HepG2 (cell line): ENCODE measurements around the gene GRIP2. TPM values are rescaled to one million over a fixed set of nuclear protein-coding genes. Genes with fewer than 3 reads are reported as not detected.

Experiments
- ATAC-seq: fragments of 200-7000 bp; cut with Tn5 transposase; 3 replicates; pipeline ENCODE4 v1.9.1; 2020; ENCODE audit warnings: mild to moderate bottlenecking, moderate library complexity
- BruUV-seq: library from RNA; stranded (reverse); fragments of 400-500 nt; replicated peaks from 2 replicates; lab custom pipeline; 2021; lab: Mats Ljungman, UMichigan
- CTCF ChIA-PET: fragments of 300-600 bp; formaldehyde crosslinking; extraction: SDS; loops from one replicate; lab custom pipeline; 2021; ENCODE audit warnings: low total read pairs, inconsistent platforms, low intra/inter-chr PET ratio; lab: Yijun Ruan, JAX
- POLR2A ChIA-PET: fragments of 350-600 bp; sonication (Branson Sonifier 250); formaldehyde crosslinking; loops from one replicate; lab custom pipeline; 2020; ENCODE audit warnings: antibody characterized with exemption, inconsistent platforms; lab: Yijun Ruan, JAX
- DNase-seq: peaks from one replicate; pipeline ENCODE4 v3.0.0-alpha.2; 2015; ENCODE audit warnings: low spot score
- FAIRE-seq: peaks from 3 replicates; lab custom pipeline; 2011; peaks lifted over from hg19 to GRCh38; lab: Jason Lieb, UNC
- H2AFZ ChIP-seq: one replicate; pipeline ENCODE4 v1.6.1; 2011; ENCODE audit warnings: low read length, inconsistent platforms
- H3K27ac ChIP-seq: fragments of 300-600 bp; 3 replicates; pipeline ENCODE4 v1.8.0; 2011; ENCODE audit warnings: mixed run types, mild to moderate bottlenecking, mixed read lengths, low read length, inconsistent platforms; ENCODE audit not compliant: insufficient read depth; ENCODE audit errors: extremely low read length
- H3K27me3 ChIP-seq, 2 experiments: fragments of 200-600 bp in 1 of 2; 2 replicates in 1 of 2; 3 replicates in 1 of 2; pipeline versions ENCODE4 v1.6.0 to v1.8.0; 2011; ENCODE audit warnings: low read length in 2 of 2, mild to moderate bottlenecking in 2 of 2, moderate library complexity in 2 of 2, inconsistent platforms in 1 of 2; ENCODE audit not compliant: insufficient read depth in 2 of 2, control insufficient read depth in 1 of 2
- H3K36me3 ChIP-seq, 2 experiments: fragments of 200-600 bp in 1 of 2; replicated peaks in 1 of 2; 2 replicates in 1 of 2; 3 replicates in 1 of 2; pipeline versions ENCODE4 v1.5.1 to v1.8.0; 2011; ENCODE audit warnings: low read length in 2 of 2, inconsistent platforms in 1 of 2; ENCODE audit not compliant: insufficient read depth in 2 of 2, control insufficient read depth in 1 of 2
- H3K4me1 ChIP-seq: 2 replicates; pipeline ENCODE4 v1.5.1; 2012; ENCODE audit warnings: low read length, inconsistent platforms; ENCODE audit not compliant: insufficient read depth
- H3K4me2 ChIP-seq: 2 replicates; pipeline ENCODE4 v1.6.0; 2011; ENCODE audit warnings: low read depth, low read length, inconsistent platforms
- H3K4me3 ChIP-seq, 3 experiments: fragments of 200-600 bp in 1 of 3; sonication (generic), shearing (Covaris generic) in 1 of 3; replicated peaks in 1 of 3; 2 replicates each; pipeline ENCODE4 v1.5.1; 2011 to 2016; ENCODE audit warnings: low read length in 3 of 3, inconsistent platforms in 2 of 3, low read depth in 2 of 3, mild to moderate bottlenecking in 2 of 3, control low read depth in 1 of 3, mixed read lengths in 1 of 3; ENCODE audit not compliant: insufficient read depth in 1 of 3
- H3K79me2 ChIP-seq: one replicate; pipeline ENCODE4 v1.6.1; 2011; ENCODE audit warnings: low read length, inconsistent platforms; ENCODE audit not compliant: insufficient read depth
- H3K9ac ChIP-seq: 2 replicates; pipeline ENCODE4 v1.6.0; 2011; ENCODE audit warnings: mild to moderate bottlenecking, low read depth, low read length, inconsistent platforms; ENCODE audit not compliant: insufficient read depth
- H3K9me3 ChIP-seq: 2 replicates; pipeline ENCODE4 v1.5.1; 2012; ENCODE audit warnings: mild to moderate bottlenecking, low read length
- H4K20me1 ChIP-seq: 2 replicates; pipeline ENCODE4 v1.6.0; 2011; ENCODE audit warnings: inconsistent platforms, mild to moderate bottlenecking, low read length, moderate library complexity; ENCODE audit not compliant: insufficient read depth
- HOXA9 ChIP-seq: sonication (generic); formaldehyde crosslinking; IDR thresholded peaks from 2 replicates; pipeline ENCODE4 v1.8.1; 2022; ENCODE audit warnings: missing genetic modification reagents, mild to moderate bottlenecking, moderate library complexity, borderline replicate concordance
- RFX1 ChIP-seq: fragments of 450-650 bp; IDR thresholded peaks from 2 replicates; pipeline ENCODE4 v1.6.1; 2017
- STAG1 ChIP-seq: sonication (generic); formaldehyde crosslinking; IDR thresholded peaks from 2 replicates; pipeline ENCODE4 v1.4.0; 2020; ENCODE audit warnings: missing genetic modification reagents
- TP53 ChIP-seq: sonication (generic); formaldehyde crosslinking; conservative IDR thresholded peaks from 2 replicates; pipeline ENCODE4 v1.4.0; 2020; ENCODE audit warnings: missing genetic modification reagents
- ZNF629 ChIP-seq: sonication (generic); formaldehyde crosslinking; conservative IDR thresholded peaks from 2 replicates; pipeline ENCODE4 v1.5.0; 2020; ENCODE audit warnings: missing genetic modification reagents
- WGBS: methylation state at CpG from one replicate; pipeline ENCODE4 v1.1.6; 2017; ENCODE audit warnings: low lambda C conversion rate; 5-methylcytosine and 5-hydroxymethylcytosine counted together
- in situ Hi-C: cut with HindIII; loops from 2 replicates; pipeline ENCODE4 v1.10.0; 2017; ENCODE audit warnings: low pct_unique_long_range_greater_than_20kb; ENCODE audit not compliant: extremely low pct_ligation_motif_present
- intact Hi-C: fragments of 100-400 bp; cut with micrococcal nuclease; formaldehyde crosslinking; loops from one replicate; pipeline ENCODE4 v1.10.0; 2022; ENCODE audit not compliant: unreplicated experiment
- polyA plus RNA-seq, 8 experiments: library from polyadenylated mRNA; depleted of rRNA in 3 of 8; stranded (reverse) in 7 of 8; unstranded in 1 of 8; fragments of >200 nt; fragmentation: Illumina TruSeq in 4 of 8; extraction: Trizol in 4 of 8; gene quantifications; 2 replicates each; pipeline versions ENCODE4 v1.2.1 to v1.2.3, GENCODE V29; 2011 to 2016; ENCODE audit warnings: low read depth in 4 of 8, missing spikeins in 1 of 8, mixed read lengths in 1 of 8; ENCODE audit not compliant: insufficient read depth in 1 of 8
- total RNA-seq, 5 experiments: library from RNA; depleted of rRNA; stranded (reverse); fragments of >200 nt; fragmentation: Illumina TruSeq; extraction: Trizol; gene quantifications; 2 replicates each; pipeline ENCODE4 v1.2.3, GENCODE V29; 2016; ENCODE audit warnings: low read depth in 1 of 5

GRIP2 gene
- total and polyA plus RNA-seq, 2 of the 13 experiments (the other 11 are each of a cell fraction or from before 2014, with no cell fraction given), result 0.11 to 0.24 TPM

GRCh38 chr3:14440531-14441239 is 99.5 kb downstream of the GRIP2 start:
- in situ Hi-C loops (no loop called here), intact Hi-C loops (no loop called here)
- H3K9me3 ChIP-seq, result no peaks in the 10 kb centered on the region
- POLR2A ChIA-PET, result no interaction called here
- H3K27ac ChIP-seq, result no peak overlapping the region
- H3K4me2 ChIP-seq, result no peak overlapping the region
- 94% methylated on average over 6 of the region's 11 CpGs for WGBS
- no peak overlapping the region for H3K9ac ChIP-seq
- no TSS peak for BruUV-seq
- H4K20me1 ChIP-seq, result 0 out of 2 replicates have a peak, but pooled peaks cover 3% of the 10 kb centered on the region
- no peak overlapping the region for H2AFZ ChIP-seq
- TF ChIP-seq TP53 (CRISPR knock-in tag) (no peak), RFX1 (peak; percentile 29; the same call in 1 of the 2 replicates), HOXA9 (no peak)
- TF ChIP-seq, all 625 proteins: peak for 1
- no peaks in the 10 kb centered on the region for H3K4me1 ChIP-seq
- H3K79me2 ChIP-seq, result no peaks in the 10 kb centered on the region
- H3K4me3 ChIP-seq, result no peak overlapping the region
- ATAC-seq (no peak), DNase-seq (no peak), FAIRE-seq (no peak)
- H3K36me3 ChIP-seq, result peaks cover 5 to 15% of the 10 kb centered on the region in 2 experiments; a peak in 4 of 5 replicates
- CTCF ChIA-PET, result no interaction called here
- no peaks in the 10 kb centered on the region for H3K27me3 ChIP-seq

DNA sequence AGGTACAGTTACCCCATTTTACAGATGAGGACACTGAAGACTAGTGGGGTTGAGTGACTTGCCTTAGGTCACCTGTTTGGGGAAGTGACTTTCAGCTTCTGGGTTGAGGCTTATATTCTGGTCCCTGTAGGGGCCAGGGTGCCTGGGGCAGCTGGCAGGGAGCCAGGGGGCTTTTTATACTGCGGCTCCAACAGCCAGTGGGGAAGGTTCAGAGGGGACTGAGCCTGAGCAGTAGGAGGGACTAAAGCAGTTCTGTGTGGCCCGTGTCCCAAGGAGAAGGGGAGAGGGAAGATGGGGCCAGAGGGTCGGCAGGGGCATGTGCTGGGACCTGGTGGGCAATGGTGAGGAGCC is 100.0 kb downstream of the GRIP2 start:
- H3K27me3 ChIP-seq, result no peaks in the 10 kb centered on the region
- no peaks in the 10 kb centered on the region for H3K79me2 ChIP-seq
- CTCF ChIA-PET, result no interaction called here
- in situ Hi-C loops, result no loop called here
- H3K4me3 ChIP-seq, result no peak overlapping the region
- H3K9ac ChIP-seq, result no peak overlapping the region
- peaks cover 2 to 12% of the 10 kb centered on the region in 2 experiments; a peak in 3 of 5 replicates for H3K36me3 ChIP-seq
- no peaks in the 10 kb centered on the region for H3K4me1 ChIP-seq
- no peaks in the 10 kb centered on the region for H3K9me3 ChIP-seq
- 97% methylated on average over 3 of the region's 3 CpGs for WGBS
- DNase-seq (no peak), FAIRE-seq (no peak), ATAC-seq (no peak)
- H3K4me2 ChIP-seq, result no peak overlapping the region
- POLR2A ChIA-PET, result no interaction called here
- no peak overlapping the region for H3K27ac ChIP-seq
- peak; percentile 18; the same call in 1 of the 2 replicates for TF ChIP-seq ZNF629 (CRISPR knock-in tag)
- TF ChIP-seq STAG1 (CRISPR knock-in tag), result no peak
- BruUV-seq, result no TSS peak
- H4K20me1 ChIP-seq, result 0 out of 2 replicates have a peak, but pooled peaks cover 3% of the 10 kb centered on the region
- no peak overlapping the region for H2AFZ ChIP-seq
- intact Hi-C loops, result no loop called here
